Mesothelial cell of epicardium (in vitro differentiated cells): ENCODE data around the gene MAD1L1. TPM values are rescaled to one million over a fixed set of nuclear protein-coding genes. Genes with fewer than 3 reads are reported as not detected.

Source experiments
- DNase-seq, 2 experiments: peaks; one replicate each; pipeline ENCODE4 v3.0.0; 2021; ENCODE audit warnings: low spot score in 2 of 2; ENCODE audit not compliant: unreplicated experiment in 2 of 2
- H3K27ac Mint-ChIP-seq: 2 replicates; pipeline ENCODE4 v1.8.0; 2021; ENCODE audit warnings: mixed read lengths
- H3K27me3 Mint-ChIP-seq: 2 replicates; pipeline ENCODE4 v1.8.0; 2021; ENCODE audit warnings: low read depth, mixed read lengths
- H3K36me3 Mint-ChIP-seq: 2 replicates; pipeline ENCODE4 v1.8.0; 2021; ENCODE audit warnings: mixed read lengths
- H3K4me1 Mint-ChIP-seq: 2 replicates; pipeline ENCODE4 v1.8.0; 2021; ENCODE audit warnings: mixed read lengths
- H3K4me3 Mint-ChIP-seq: 2 replicates; pipeline ENCODE4 v1.8.0; 2021; ENCODE audit warnings: mild to moderate bottlenecking, moderate library complexity, mixed read lengths
- H3K9me3 Mint-ChIP-seq: 2 replicates; pipeline ENCODE4 v1.8.0; 2021; ENCODE audit warnings: mixed read lengths
- CTCF ChIP-seq: fragments of 200-600 bp; sonication (generic); IDR thresholded peaks from one replicate; pipeline ENCODE4 v1.5.0; 2021; ENCODE audit warnings: antibody characterized with exemption; ENCODE audit not compliant: unreplicated experiment
- total RNA-seq: library from RNA; stranded (reverse); gene quantifications from 3 replicates; pipeline ENCODE4 v1.2.1, GENCODE V29; 2021

The MAD1L1 gene
- total RNA-seq, 1 donor from 2014 or later = 45.0 TPM

- Mint-ChIP-seq H3K27ac (no peak overlapping the region), H3K9me3 (no peaks in the 10 kb centered on the region), H3K4me3 (no peak overlapping the region), H3K4me1 (peaks cover 1% of the 10 kb centered on the region), H3K36me3 (peaks cover 2% of the 10 kb centered on the region), H3K27me3 (no peaks in the 10 kb centered on the region)
- DNase-seq = no peak
- TF ChIP-seq CTCF = no peak
These were observed 159.9 kb downstream of the MAD1L1 start for GRCh38 chr7:2072798-2073197.

- DNase-seq = no peak
- Mint-ChIP-seq H3K27ac (no peak overlapping the region), H3K36me3 (peaks cover under 1% of the 10 kb centered on the region), H3K27me3 (no peaks in the 10 kb centered on the region), H3K9me3 (no peaks in the 10 kb centered on the region), H3K4me1 (peaks cover 1% of the 10 kb centered on the region), H3K4me3 (no peak overlapping the region)
- no peak for TF ChIP-seq CTCF
These were observed 160.7 kb downstream of the MAD1L1 start for GRCh38 chr7:2072042-2072441.

GRCh38 chr7:2071133-2071832 lies 161.5 kb downstream of the MAD1L1 start:
- Mint-ChIP-seq H3K9me3 (no peaks in the 10 kb centered on the region), H3K27ac (no peak overlapping the region), H3K4me3 (no peak overlapping the region), H3K27me3 (no peaks in the 10 kb centered on the region), H3K36me3 (no peaks in the 10 kb centered on the region), H3K4me1 (peaks cover 1% of the 10 kb centered on the region)
- DNase-seq = no peak
- TF ChIP-seq CTCF = no peak

GRCh38 chr7:2070151-2070763 lies 162.5 kb downstream of the MAD1L1 start:
- H3K27ac Mint-ChIP-seq = no peak overlapping the region
- no peak for TF ChIP-seq CTCF
- H3K9me3 Mint-ChIP-seq = no peaks in the 10 kb centered on the region
- H3K36me3 Mint-ChIP-seq = no peaks in the 10 kb centered on the region
- no peak for DNase-seq
- H3K27me3 Mint-ChIP-seq = no peaks in the 10 kb centered on the region
- H3K4me1 Mint-ChIP-seq = peaks cover 1% of the 10 kb centered on the region
- no peak overlapping the region for H3K4me3 Mint-ChIP-seq

- no peak for DNase-seq
- peaks cover 1% of the 10 kb centered on the region for H3K4me1 Mint-ChIP-seq
- H3K27ac Mint-ChIP-seq = no peak overlapping the region
- H3K36me3 Mint-ChIP-seq = no peaks in the 10 kb centered on the region
- H3K4me3 Mint-ChIP-seq = no peak overlapping the region
- H3K9me3 Mint-ChIP-seq = no peaks in the 10 kb centered on the region
- TF ChIP-seq CTCF = no peak
- no peaks in the 10 kb centered on the region for H3K27me3 Mint-ChIP-seq
These were observed 163.3 kb downstream of the MAD1L1 start for GRCh38 chr7:2069472-2069860.
